Eye (tissue), 1 donor: ENCODE measurements around the gene ARHGAP45.

Experiments
- DNase-seq: peaks from one replicate; pipeline ENCODE4 v3.0.0-alpha.2; 2015

ARHGAP45 gene

DNA sequence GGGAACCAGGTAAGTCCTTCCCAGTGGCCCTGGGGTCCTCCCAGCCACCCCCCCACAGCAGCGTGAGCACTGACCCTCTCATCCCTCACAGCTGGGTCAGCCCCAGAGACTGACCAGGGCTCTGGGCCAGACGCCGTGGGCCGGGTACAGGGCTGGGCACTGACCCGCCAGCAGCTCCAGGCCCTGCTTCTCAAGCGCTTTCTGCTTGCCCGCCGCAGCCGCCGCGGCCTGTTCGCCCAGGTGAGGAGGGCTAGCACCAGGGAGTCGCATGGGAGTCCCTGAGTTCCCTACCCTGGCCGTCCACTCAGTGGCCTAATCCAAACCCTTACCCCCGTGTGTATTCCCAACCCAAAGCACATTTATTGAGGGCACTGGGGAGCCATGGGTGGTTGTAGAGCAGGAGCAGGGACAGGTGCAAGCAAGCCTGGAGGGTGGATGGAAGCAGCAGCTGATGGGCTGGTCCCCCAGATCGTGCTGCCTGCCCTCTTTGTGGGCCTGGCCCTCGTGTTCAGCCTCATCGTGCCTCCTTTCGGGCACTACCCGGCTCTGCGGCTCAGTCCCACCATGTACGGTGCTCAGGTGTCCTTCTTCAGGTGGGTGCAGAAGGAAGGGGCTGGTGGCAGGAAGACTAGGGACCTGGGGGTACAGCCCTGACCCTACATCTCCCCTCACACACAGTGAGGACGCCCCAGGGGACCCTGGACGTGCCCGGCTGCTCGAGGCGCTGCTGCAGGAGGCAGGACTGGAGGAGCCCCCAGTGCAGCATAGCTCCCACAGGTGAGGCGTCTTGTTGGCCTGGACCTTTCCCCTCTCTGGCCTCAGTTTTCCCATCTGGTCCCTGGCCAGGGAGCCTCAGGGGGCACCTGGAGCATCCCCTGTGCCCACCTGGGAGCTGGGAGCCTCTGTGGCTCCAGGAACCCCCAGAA is 12.6 kb upstream of the ARHGAP45 start:
- no peak for DNase-seq

DNA sequence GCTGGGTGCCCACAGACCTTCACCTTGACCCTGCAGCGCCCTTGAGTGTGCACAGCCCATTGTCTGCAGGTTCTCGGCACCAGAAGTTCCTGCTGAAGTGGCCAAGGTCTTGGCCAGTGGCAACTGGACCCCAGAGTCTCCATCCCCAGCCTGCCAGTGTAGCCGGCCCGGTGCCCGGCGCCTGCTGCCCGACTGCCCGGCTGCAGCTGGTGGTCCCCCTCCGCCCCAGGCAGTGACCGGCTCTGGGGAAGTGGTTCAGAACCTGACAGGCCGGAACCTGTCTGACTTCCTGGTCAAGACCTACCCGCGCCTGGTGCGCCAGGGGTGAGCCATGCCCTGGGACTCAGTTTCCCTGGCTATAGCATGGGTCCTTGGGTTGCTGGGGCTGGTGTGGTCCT is 11.9 kb upstream of the ARHGAP45 start:
- no peak for DNase-seq

DNA sequence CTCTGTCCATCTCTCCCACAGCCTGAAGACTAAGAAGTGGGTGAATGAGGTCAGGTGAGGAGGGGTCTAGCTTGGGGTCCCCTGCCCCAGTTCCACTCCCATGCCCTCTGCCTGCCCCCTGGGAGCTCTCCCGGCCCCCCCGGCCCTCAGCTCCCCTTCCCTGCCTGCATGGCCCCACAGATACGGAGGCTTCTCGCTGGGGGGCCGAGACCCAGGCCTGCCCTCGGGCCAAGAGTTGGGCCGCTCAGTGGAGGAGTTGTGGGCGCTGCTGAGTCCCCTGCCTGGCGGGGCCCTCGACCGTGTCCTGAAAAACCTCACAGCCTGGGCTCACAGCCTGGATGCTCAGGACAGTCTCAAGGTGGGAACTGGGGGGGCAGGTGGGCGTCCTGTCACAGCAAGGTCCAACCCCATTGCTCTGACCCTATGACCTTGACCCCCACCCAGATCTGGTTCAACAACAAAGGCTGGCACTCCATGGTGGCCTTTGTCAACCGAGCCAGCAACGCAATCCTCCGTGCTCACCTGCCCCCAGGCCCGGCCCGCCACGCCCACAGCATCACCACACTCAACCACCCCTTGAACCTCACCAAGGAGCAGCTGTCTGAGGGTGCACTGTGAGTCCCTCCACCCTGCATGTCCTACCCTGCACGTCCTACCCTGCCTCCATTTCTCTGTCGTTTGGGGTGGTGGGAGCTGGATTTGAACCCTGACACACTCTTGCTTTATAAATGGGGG is 10.9 kb upstream of the ARHGAP45 start:
- DNase-seq, result no peak

DNA sequence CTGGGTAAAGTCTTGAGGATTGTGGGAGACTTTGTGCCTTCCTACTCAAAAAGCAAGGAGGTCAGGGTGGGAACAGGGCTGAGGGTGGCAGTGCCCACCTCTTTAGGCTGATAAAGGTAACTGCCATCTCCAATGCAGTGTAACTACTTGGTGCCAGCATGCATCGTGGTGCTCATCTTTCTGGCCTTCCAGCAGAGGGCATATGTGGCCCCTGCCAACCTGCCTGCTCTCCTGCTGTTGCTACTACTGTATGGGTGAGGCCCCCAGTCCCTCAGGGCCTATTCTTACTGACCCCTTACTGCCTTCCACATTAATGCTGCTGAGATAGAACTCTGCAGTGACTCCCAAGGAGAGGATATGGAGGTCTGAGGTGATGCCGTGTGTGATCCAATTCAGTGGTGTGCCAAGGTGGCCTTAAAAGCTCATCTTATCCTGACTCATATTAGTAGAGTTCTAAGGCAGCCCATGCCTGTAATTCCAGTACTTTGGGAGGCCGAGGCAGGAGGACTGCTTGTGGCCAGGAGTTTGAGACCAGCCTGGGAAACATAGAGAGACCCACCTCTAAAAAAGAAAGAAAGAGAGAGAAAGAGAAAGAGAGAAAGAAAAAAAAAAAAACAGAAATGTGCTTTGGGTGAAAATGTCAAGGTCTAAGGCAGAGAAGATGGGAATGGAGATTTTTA is 9.7 kb upstream of the ARHGAP45 start:
- peak; percentile 74 for DNase-seq

DNA sequence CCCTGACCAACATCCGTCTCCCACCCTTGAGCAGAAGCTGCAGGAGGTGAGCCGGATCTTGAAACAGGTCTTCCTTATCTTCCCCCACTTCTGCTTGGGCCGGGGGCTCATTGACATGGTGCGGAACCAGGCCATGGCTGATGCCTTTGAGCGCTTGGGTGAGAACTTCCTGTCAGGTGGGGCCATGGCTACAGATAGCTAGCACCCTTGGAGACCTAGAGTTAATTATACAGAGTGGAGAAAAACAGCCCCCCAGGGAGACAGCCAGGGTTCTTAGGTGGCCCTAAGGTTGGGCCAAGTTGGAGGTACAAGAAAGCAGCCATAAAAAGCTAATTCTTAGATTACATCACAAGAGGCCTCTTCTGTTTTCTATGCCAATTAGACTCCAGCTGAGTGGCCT is 8.9 kb upstream of the ARHGAP45 start:
- DNase-seq, result no peak

DNA sequence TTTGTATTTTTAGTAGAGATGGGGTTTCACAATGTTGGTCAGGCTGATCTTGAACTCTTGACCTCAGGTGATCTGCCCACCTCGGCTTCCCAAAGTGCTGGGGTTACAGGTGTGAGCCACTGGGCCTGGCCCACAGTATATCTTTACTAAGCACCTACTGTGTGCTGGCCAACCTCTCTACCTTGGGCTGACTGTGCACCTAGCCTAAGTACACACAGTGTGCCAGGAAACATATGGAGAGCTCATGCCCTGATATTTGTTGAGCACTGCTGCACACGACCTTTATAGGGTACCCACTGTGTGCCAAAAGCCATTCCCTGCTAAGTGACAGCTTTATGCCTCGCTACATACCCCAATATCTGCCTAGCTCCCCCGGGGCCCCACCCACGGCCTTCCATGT is 6.3 kb upstream of the ARHGAP45 start:
- DNase-seq, result no peak

DNA sequence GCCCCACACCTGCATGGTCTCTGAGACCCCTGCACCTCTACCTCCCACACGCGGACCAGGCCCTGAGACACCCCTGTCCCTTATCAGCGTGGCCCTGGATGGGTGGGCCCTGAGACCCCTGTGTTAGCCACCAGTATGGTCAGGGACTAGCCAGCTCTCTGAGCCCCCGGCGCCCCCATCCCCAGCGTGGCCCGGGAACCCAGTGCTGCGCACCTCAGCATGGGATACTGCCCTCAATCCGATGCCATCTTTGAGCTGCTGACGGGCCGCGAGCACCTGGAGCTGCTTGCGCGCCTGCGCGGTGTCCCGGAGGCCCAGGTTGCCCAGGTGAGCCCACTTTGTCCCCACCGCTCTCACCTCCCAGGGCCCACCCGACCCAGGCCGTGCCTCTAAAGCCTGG is 5.0 kb upstream of the ARHGAP45 start:
- no peak for DNase-seq

DNA sequence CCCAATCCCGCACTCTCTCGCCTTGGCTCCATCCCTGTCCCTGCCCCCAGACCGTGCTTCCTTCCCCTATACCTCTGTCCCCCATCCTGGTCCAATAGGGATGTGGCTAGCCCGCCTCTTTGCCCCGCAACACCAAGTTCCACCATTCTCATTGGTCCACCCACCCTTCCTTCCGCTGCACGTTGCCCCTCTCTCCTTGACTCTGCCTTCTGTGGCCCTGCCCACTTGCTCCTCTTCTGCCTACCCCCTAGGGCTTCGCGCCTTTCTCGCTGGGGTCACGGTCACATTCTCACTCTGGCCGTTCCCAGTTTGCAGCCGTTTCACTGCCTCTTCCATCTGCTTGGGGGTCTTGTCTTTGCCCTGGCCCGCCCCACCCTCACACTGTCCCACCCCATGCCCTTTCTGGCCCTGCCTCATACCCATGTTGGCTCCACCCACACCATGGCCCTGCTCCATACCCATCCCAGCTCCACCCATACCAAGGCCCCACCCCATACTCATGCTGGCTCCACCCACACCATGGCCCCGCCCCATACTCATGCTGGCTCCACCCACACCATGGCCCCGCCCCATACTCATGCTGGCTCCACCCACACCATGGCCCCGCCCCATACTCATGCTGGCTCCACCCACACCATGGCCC is 4.5 kb upstream of the ARHGAP45 start:
- DNase-seq, result no peak

DNA sequence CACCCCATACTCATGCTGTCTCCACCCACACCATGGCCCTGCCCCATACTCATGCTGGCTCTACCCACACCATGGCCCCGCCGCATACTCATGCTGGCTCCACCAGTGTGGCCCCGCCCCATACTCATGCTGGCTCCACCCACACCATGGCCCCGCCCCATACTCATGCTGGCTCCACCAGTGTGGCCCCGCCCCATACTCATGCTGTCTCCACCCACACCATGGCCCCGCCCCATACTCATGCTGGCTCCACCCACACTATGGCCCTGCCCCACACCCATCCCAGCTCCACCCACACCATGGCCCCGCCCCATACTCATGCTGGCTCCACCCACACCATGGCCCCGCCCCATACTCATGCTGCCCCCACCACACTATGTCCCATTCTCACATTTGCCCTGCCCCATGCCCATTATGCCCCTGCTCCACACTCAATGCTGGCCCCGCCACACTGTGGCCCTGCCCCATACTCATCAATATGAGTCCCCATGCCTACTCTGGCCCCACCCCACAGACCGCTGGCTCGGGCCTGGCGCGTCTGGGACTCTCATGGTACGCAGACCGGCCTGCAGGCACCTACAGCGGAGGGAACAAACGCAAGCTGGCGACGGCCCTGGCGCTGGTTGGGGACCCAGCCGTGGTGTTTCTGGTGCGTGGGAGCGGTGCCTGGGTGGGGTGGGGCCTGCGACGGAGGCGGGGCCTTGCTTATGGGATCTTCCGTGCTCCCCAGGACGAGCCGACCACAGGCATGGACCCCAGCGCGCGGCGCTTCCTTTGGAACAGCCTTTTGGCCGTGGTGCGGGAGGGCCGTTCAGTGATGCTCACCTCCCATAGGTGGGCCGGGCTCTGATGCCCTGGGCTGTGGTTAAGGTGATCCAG is 3.7 kb upstream of the ARHGAP45 start:
- no peak for DNase-seq

DNA sequence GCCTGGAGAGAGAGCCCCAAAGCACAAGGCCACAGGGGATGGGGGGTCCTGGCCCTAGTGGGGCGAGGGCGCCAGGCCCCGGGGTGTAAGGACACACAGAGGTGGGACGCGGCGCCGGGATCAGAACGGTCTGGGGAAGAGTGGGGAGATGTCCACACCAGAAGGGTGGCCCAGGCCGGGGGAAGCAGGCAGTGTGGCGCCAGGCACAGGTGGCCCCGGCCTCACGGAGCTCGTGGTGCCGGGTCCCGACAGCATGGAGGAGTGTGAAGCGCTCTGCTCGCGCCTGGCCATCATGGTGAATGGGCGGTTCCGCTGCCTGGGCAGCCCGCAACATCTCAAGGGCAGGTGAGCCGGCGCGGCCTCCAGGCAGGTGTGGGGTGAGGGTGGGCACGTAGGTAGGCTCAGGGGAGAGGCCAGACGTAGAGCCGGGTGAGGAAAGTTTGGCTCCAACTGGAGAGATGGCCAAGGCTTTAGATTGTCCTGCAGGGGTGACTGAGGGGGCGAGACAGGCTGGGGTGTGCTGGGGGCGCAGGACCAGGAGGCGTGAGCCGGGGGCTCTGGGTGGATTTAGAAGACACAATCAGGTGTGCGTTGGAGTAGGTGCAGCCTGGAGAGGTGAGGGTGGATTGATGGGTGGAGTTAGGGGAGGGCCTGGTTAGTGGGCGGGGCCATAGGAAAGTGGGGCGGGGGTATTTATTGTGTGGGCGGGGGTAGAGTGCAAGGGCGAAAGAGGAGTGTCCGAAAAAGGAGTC is 2.9 kb upstream of the ARHGAP45 start:
- no peak for DNase-seq

DNA sequence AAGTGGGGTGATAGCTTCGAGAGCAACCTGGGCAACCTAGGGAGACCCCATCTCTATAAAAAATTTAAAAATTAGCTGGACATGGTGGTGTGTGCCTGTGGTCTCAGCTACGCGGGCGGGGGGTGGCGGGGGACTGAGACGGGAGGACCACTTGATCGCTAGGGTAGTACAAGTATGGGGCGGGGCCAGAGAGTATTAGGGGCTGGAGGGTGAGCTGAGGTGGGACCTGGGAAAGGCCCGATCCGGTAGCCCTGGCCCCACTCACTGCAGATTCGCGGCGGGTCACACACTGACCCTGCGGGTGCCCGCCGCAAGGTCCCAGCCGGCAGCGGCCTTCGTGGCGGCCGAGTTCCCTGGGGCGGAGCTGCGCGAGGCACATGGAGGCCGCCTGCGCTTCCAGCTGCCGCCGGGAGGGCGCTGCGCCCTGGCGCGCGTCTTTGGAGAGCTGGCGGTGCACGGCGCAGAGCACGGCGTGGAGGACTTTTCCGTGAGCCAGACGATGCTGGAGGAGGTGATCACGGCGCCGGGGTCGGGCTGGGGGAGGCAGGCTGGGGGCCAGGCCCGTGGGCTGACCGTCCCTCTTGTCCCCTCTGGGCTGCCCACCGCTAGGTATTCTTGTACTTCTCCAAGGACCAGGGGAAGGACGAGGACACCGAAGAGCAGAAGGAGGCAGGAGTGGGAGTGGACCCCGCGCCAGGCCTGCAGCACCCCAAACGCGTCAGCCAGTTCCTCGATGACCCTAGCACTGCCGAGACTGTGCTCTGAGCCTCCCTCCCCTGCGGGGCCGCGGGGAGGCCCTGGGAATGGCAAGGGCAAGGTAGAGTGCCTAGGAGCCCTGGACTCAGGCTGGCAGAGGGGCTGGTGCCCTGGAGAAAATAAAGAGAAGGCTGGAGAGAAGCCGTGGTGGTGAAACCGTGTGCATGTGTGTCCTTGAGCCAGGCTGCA is 2.0 kb upstream of the ARHGAP45 start:
- peak; percentile 79 for DNase-seq

DNA sequence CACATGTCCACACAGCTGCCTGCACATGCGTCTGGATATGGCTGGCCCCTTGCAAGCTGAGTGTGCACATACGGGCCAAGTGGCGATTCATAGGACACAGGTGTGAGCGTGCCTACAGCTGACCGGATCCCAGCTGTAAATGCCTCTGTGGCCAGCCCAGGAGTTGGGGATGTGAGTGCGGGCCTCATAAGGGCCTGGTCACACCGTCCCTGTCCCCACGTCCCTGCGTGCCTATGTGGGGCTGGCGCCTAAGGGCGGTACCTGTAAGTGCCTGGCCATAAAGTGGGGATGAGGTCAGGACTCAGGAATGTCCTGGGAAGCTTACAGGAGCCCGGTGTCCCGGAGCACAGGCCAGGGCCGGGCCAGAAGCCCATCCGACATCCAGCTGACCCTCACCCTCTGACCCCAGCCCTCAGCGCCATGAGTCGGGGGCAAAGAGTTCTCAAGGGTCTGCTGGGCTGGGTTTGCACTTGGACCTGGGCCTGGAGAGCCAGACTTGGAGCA is 1.3 kb upstream of the ARHGAP45 start:
- DNase-seq, result no peak

DNA sequence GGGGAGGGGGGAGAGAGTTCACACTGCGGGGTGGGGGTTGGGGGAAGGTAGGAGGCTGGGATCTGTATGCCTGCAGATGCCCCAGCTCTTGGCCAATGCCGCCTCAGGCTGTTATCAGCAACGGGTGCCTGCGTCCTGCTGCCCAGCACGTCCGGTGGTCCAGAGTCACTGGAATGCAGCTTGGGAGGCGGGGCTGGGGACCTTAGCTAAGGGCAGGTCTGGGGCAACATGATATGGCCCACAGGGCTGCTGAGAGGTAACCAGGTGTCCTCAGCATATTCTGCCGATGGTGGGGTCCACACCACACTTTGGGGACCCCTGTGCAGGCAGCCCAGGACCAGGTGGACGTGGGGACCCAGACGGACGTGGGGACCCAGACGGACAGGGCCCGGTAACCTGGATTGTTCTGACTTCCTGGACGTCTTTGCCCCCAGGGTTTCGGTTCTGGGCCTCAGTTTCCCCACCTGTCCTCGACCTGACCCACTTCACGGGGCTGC is 668 bp upstream of the ARHGAP45 start:
- DNase-seq, result no peak

DNA sequence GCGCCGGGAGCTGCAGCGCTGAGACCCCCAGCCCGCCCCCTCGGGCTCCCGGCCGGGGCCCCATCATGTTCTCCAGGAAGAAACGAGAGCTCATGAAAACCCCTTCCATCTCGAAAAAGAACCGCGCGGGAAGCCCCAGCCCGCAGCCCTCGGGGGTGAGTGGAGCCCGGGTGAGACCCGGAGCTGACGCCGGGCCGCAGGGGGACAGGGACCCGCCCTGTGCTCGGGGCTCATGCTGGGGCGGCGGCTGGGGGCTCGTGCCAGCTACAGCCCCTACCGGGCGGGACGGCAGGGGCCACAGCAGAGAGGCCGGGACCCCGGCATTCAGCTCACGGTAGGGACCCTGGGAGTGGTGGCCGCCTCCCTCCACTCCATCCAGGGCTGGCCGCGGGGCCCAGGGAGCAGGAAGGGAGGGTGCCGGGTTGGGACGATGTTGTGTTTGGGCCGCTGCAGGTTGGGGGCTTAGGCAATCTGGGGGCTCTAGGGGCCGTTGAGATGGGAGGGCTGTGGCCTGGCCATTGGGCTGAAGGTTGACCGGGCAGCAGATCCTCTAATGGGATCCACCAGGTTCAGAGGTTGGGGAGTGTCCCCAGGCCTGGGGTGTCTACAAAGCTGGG is 482 bp downstream of the ARHGAP45 start:
- no peak for DNase-seq

DNA sequence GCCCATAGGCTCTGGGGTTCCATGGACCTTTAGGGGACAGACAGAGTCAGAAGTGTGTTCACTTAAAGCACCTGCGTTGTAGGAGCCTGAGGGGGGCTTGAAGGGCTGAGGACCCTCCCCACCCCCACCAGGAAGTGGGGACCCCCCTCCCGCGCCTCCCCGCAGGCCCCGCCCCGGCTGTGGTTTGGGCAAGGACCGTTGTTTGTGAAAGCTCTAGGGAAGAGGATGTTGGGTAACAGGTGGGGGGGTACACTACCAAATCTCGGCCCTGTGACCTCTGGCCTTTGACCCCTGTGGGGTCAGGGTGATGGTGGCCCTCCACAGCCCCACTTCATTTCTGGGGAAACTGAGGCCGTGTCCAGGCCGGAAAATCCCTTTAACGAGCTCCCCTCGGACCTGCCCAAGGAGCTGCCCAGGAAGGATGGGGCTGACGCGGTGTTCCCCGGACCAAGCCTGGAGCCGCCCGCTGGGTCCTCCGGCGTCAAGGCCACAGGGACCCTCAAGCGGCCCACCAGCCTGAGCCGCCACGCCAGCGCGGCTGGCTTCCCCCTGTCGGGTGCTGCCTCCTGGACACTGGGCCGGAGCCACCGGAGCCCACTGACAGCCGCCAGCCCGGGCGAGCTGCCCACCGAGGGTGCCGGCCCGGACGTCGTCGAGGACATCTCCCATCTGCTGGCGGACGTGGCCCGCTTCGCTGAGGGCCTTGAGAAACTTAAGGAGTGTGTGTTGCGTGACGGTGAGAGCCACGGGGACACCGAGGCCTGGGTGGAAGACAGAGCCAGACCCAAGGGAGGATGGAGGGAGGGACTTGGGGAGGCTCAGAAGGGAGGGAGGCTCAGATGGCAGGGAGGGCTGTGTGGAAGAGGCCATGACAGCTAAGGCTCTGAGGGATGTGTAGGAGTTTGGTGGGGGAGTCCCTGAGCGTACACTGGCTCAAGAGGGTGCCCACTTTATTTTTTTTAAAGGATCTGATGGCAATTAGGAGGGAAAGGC is 1.3 kb downstream of the ARHGAP45 start:
- no peak for DNase-seq

DNA sequence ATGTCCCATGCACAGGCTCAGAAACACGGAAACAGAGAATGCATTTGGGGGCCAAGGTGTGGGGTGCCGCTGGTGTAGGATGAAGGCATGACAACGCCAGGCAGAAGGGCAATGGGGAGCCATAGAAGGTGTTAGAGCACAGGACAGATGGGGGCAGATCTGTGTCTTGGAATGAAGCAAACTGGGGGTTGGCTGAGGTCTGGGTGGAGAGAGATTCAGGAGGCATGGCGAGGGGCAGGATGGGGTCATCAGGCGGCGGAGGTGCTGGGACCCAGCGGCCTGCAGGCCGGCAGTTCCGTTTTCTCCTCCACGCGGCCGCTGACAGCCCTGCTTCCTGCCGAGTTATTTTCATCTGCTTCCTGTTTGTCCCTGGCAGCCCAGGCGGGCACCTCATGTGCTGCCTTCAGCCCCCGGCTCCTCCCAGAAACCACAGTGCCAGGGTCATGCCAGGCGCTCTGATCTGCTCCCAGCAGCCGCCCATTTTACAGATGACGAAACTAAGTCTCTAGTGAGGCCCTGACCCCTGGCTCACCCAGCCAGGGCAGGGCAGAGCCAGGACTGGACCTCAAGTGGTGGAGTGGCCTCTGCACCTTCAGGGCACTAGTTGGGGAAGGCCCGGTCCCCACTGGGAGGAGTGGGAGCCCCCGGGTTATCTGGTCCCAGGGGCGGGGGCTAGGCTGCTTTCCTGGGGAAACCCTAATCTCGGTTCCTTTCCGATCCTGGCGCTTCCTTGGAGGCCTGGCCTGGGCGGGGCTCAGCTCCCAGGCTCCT is 2.2 kb downstream of the ARHGAP45 start:
- DNase-seq, result no peak

DNA sequence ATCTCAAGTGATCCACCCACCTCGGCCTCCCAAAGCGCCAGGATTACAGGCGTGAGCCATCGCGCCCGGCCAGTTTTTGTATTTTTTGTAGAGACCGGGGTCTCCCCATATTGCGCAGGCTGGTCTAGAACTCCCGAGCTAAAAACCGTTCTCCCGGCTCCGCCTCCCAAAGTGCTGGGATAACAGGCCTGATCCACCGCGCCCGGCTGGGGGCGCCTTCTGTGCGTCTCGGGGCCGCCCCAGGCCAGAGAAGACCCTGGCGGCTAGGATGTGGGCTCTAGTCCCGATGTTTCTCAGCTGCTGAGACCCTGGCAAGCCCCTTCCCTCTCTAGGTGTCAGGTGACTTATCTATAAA is 3.6 kb downstream of the ARHGAP45 start:
- no peak for DNase-seq
